HG03342 (cell line): ENCODE data around the gene TXNRD2.

Experiments used
- ATAC-seq: cut with Tn5 transposase; IDR thresholded peaks from one replicate; pipeline ENCODE4 v1.9.1; 2021; ENCODE audit warnings: mild to moderate bottlenecking, moderate library complexity; ENCODE audit not compliant: unreplicated experiment

The TXNRD2 gene

DNA sequence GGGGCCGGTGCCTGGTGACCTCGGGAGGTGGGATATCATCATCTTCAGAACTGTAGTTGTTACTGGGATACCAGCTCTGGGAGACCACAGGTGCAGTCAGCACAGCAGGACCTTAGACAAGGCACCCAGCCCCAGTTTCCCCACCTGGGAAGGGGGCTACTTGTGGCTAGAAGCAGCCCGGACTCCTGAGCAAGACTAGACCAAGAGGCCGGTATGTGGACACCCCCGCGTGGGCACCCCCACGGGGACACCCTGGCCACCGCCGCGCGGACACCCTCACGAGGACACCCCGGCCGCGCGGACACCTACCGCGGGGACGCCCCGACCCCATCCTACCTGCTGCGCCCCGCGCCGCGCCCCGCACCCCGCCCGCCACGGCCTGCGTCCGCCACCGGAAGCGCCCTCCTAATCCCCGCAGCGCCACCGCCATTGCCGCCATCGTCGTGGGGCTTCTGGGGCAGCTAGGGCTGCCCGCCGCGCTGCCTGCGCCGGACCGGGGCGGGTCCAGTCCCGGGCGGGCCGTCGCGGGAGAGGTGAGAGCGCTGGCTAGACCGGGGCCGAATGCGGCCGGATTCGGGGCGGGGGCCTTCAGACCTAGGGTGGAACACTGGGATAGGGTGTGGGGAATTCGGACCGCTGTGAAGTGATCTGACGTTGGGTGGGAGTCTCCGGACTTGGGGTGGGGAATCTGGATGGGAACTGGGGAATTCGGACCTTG, at the start of gene TXNRD2, which contains the start of gene COMT:
Gene TXNRD2, minus strand, starts transcription at position 454 of the 718 bp plus-strand sequence. Its CDS starts 15 bp downstream, at position 439.
Gene COMT, plus strand, starts transcription at position 408 of the 718 bp plus-strand sequence. CDS start 20,755 bp downstream, outside the sequence.
- no peak for ATAC-seq

GRCh38 chr22:19991395-19991644, 49.7 kb upstream of the TXNRD2 start:
- ATAC-seq, result no peak

DNA sequence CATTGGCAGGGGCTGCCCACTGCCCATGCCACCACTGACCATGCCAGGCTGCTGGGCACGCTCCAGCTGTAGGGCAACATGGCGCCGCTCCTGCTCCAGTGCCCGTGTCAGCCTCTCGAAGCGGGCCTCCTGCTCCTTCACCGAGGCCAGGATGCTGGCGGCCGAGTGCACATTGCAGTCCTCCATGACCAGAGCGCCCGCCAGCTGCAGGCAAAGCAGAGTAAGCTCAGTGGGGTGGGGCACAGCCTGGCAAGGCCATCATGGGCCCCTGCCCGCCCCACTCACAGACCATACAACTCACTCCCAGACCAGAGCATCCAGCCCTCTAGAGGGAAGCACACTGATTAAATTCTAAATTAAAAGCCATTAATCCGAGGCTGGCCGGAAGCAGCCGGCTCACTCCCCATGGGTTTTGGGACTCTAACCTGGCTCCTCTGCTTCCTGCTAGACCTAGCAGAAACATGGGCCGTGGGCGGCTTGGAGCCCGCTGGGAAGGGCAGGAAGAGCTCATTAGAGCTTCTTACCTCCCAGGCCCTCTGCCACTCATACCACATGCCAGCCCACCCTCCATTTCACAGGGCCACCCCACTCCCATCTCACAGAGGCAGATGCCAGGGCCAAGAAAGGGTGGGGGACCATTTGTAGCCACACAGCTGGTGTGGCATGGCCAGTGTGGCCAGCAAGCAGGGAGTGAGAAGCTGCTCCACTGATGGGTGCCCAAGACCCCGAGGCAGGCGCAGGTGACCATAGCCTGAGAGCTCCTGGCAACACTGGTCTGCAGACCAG, 49.2 kb upstream of the TXNRD2 start:
- ATAC-seq, result no peak

DNA sequence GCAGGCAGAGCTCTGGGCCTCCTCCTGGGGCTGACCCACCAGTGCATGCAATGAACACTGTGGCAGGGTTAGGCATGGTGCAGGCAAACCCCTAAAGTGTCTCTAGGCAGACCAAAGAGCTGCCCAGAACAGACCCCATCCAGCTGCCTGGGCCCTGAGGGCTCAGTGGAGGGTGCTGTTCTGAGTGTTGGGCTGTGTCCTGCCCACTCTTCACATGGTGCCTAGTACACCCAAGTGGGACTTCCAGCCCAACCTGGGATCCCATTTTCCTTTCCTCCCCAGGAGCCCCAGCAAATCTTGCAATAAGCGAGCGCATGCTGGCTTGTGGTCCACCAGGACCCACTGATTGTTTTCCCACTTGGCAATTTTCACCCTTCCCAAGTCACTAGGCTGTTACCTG, 48.6 kb upstream of the TXNRD2 start:
- no peak for ATAC-seq

DNA sequence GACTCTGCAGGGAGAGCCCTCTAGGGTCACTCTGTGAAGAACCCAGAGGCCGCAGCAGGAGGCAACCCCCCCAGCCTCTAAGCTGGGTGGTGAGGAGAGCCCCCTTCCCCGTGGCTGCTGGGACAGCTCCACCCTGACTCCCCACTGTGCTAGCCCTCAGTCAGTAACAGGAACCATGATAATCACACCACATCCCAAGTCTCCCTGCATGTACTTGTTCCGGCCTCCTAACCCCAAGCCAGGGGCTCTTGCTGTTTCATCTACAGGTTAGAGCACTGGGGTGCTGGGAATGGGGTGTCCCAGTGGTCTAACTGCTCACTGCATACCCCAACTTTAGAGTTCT, 48.1 kb upstream of the TXNRD2 start:
- ATAC-seq, result no peak

DNA sequence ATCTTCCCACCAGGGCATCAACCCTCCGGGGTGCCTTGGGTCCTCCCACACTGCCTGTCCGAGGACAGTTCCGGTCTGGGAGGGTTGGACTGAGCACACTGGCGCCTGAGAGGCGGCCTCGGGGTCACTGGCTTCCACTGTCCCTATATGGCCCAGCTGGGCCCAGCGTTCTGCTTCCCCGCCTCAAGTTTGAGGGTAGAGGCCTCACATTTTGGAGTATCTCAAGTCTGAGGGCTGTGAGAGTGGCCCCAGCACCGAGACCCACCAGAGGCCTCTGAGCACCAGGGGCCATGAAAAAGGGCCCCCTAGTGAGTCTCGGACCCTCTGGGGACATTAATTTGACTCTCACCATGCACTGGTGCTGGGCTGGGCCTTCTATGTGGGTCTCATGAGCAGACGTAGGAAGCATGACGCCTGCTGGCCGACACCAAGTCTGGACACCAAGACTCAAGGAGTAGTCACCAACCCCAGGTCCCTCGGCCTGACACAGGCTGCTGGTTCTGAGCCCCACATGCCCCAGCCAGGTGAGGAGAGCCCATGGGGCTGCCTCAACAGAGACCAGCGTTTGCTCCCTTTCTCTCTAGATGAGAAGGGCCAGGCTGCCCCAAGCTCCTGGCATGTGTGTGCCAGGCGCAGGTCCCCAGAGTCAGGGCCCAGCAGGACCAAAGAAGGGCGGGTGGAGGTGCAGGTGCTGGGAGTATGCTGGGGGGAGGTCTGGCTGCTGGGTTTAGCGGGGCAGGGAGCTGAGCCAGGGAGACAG, 47.5 kb upstream of the TXNRD2 start:
- no peak for ATAC-seq

GRCh38 chr22:19988331-19988808, 46.8 kb upstream of the TXNRD2 start:
- no peak for ATAC-seq

- ATAC-seq, result no peak
These were observed 46.0 kb upstream of the TXNRD2 start for GRCh38 chr22:19987394-19988306.

GRCh38 chr22:19986410-19987341, 45.1 kb upstream of the TXNRD2 start:
- ATAC-seq, result no peak

DNA sequence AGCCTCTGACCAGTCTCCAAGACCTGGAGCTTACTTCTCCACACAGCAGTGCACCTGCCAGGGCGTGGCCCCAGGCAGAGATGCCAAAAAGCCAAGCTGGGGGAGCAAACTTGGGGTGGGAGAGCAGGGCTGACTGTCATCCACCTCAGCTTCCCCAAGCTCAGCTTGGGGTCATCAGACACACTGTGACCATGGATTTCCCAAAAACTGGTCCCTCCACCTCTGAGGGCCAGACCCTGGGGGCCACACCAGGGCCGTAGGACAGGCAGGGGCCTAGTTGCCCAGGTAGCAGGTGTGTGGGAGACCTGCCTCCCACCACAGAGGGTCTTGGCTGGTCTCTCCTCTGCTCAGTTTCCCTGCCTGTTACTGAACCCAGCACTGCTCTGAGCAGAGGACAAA, 44.4 kb upstream of the TXNRD2 start:
- no peak for ATAC-seq

DNA sequence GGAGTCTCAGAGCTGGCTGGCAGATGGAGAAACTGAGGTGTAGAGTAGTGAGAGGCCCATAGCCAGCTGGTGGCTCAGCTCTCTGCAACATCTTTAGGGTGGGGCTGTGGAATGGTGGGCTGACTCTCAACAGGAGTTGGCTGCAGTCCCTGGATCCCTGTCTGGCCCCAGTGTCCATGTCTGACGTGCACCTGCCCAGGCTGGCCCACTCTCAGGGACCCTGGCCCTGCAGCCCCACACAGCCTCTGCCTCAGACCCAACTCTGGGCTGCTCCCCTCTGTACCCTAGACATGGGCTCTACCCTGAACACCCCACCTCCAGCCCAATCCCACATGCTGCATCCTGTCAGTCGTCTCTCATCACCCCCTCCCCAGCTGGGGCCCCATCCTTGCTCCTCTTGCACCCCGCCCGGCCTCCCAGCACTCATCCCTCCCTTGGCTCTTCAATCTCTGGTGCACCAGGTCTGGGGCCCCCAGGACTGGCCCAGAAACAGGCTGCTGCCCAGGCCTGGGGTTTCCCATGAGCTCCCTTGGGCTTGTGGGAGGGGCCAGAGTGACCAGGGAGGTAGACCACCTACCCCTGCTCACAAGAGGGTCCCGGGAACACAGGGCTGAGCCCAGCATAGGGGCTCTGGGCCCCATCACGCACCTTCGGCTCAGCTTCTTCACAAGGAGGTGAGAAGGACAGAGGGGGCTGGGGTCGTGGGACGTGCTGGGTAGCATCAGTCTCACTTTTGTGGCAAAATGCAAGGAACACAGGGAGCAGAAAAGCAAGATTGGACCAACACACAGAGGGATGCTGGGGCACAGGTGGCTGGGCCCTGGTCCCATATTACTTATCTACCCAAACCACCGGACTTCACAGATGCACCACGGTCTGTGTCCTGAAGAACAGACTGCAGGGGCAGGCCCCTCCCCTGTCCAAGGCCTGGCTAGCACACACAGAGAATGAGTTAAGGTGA, 43.5 kb upstream of the TXNRD2 start:
- ATAC-seq, result no peak

DNA sequence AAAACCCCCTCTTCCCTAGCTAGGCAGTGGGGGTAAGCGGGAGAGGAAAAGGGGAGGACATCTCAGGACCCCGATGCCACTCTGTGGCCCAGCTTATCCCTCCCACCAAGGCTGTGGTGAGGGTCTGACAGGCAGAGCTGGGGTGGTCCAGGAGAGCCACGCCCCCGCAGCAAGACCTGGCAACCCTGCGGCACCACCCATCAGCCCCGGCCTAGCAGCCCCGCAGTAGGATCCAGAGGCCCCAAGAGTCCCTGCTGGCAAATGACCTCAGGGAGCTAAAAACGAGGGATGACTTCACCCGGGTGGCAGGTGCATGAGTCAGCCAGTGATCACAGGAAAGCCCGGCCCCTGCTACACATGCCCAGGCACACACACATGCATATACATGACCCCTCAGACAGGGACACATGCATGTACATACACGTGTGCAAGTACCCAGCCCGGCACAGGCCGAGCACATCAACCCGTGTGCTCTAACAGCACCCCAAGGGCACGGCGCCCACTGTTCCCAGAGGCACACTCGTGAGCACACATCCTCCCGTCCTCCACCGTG, 42.7 kb upstream of the TXNRD2 start:
- no peak for ATAC-seq

- ATAC-seq, result no peak
These were observed 42.1 kb upstream of the TXNRD2 start for GRCh38 chr22:19983741-19984140.

DNA sequence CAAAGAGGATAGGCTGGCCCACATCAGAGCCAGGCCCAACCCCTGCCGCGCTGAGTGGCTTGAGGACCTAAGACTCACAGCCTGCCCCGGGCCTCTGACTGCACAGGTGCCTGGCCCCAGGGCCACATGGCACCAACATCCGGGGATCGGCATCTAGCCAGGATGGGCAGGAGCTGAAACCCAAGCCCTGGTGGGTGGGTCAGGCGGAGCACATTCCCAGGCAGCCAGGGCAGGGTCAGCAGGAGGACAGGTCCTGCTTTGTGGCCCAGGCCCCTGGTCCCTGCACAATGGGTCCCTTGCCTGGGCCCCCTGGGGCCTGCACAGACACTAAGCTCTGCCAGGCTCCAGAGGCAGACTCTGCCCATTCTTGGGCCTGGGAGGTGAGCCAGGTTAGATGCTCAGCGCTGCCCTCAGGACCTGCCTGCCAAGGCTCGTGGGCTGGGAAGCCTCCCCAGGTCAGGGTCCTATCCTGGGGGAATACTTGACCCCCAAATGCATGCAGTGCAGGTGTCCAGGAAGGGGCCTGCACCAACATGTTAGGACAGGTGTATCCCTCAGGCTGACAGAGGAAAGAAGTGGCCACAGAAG, 41.5 kb upstream of the TXNRD2 start:
- no peak for ATAC-seq

GRCh38 chr22:19981961-19982920, 40.6 kb upstream of the TXNRD2 start:
- no peak for ATAC-seq

DNA sequence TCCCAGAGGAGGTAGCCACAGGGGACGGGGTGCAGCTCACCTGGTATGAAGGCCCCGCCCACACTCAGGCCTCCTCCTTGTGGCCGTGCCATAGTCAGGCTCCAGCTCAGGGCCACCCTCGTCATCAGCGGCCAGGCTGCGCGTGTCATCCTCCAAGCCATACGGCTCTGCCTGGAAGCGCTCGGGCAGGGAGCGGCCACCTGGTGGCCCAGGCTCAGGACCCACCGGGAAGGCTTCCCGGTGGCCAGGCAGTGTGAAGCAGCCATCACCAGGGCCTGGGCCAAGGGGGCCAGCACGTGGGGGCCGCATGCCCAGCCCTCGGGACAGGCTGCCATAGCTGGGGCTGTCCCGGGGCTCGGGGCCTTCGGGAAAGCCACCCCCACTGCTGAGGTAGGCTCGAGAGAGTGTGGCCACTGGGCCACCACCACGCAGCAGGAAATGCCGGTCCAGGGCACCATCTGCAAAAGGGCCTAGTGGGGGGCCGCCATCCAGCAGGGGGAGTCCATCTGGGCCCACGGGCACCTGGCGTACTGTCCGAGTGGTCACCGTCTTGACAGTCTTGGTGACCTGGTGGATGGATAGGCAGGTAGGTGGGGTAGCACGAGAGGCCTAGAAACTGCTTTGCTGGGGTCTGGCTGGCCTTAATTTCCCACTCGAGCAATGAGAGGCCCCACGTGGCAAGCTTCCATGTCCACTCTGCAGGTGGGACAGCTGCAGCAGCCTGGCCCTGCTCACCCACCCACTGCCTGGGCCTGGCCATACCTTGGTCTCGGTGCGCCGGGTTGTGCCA, 39.7 kb upstream of the TXNRD2 start:
- no peak for ATAC-seq
